Measurements from ENCODE around the gene CDC14A.

CDC14A gene

DNA sequence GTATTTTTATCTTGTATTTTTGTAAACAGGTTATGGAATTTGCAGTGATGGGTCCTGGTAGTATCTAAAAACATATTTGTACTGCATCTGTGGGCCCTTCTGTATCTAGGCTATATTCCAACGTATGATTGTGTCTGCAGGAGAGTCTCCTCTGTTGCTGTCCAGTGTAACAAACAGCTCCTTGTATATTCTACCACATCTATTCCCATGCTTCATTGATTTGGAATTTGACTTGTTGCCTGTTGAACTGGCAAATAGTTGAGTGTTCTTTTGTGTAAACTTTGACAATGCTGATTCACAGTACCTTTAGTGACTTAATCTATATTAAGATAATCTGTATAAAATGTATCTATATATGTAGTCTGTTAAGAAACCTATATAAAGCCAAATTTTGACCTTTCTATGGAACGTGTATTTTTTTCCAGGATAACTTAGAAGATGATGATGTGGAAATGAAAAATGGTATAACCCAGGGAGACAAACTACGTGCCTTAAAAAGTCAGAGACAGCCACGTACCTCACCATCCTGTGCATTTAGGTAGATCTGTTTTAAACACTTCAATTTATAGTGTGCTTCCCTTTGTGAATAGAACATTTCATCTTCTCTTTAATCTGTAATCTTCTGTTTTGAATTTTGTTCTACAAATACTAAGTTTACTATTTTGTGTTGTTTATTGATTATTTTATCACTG is 142.2 kb downstream of the CDC14A start:
- DNase-seq (ENCODE audit: low read depth) = no peak

GRCh38 chr1:100496896-100497295 is 144.6 kb downstream of the CDC14A start:
- no peak for DNase-seq (ENCODE audit: low read depth)

GRCh38 chr1:100497796-100498195 is 145.5 kb downstream of the CDC14A start:
- DNase-seq (ENCODE audit: low read depth) = no peak

DNA sequence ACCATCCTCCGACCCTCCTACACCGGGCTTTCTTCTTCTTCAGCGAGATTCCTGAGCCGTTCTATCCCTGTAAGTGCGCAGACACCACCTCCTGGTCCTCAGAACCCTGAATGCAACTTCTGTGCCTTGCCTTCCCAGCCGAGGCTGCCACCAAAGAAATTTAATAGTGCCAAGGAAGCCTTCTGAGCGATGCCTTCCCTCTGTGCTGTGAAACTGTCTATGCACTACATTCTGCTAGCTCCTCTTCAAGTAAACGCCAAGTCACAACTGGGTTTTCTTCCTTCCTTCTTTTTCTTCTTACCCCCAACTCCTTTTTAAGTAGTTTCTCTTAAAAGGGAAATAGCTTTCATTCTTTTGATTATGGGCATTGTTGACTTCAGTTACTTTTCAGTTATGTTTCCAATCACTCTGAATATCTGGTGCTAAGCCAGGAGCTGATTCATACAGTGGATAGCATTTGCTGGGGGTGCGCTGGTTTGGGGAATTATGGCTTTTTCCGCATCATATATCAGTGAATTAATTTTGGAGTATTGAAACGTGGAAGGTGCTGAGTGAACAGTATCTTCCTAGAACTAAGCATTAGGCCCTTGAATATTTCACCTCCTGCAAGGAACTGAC is 147.0 kb downstream of the CDC14A start:
- DNase-seq (ENCODE audit: low read depth) = no peak

GRCh38 chr1:100502052-100502792 is 149.9 kb downstream of the CDC14A start:
- DNase-seq (ENCODE audit: low read depth) = no peak

DNA sequence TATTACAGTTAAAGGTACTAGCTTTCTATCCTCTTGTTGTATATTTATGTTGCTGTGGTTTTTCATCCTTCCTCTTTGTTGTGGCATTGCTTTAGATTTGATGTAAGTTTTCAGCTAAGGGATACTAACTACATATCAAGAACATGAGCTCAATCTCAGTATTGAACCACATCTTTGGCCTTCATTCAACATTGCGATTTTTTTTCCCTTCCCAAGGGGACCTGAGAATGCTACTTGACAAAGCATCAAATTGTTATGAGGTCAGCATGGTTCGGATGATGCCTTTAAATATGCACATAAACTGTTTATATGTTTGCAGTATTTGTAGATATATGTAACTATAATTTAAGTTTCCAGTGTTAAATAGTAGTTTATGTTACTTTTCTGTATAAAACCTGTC is 153.9 kb downstream of the CDC14A start:
- no peak for DNase-seq (ENCODE audit: low read depth)

GRCh38 chr1:100510451-100510850 is 158.1 kb downstream of the CDC14A start:
- no peak for DNase-seq (ENCODE audit: low read depth)

DNA sequence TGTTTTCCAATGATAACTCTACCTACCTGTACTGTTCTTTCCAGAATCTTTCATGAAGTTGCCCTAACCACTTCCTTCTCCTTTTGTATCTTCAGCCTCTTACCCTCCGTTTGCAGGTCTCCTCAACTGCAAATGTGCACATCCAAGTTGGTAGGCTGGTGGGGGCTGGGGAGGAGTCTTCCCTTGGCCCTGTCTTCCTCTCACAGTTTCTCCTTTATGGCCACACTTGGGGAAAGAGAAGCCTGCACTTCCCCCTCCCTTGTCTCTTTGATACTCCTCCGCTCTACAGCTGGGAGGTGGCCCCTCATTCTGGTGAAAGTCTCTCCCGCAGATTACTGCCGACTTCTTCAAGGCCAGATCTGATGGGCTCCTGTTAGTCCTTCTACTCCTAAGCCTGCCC is 158.8 kb downstream of the CDC14A start:
- no peak for DNase-seq (ENCODE audit: low read depth)

GRCh38 chr1:100511773-100512172 is 159.5 kb downstream of the CDC14A start:
- DNase-seq (ENCODE audit: low read depth) = no peak

GRCh38 chr1:100512803-100513352 is 160.6 kb downstream of the CDC14A start:
- no peak for DNase-seq (ENCODE audit: low read depth)

DNA sequence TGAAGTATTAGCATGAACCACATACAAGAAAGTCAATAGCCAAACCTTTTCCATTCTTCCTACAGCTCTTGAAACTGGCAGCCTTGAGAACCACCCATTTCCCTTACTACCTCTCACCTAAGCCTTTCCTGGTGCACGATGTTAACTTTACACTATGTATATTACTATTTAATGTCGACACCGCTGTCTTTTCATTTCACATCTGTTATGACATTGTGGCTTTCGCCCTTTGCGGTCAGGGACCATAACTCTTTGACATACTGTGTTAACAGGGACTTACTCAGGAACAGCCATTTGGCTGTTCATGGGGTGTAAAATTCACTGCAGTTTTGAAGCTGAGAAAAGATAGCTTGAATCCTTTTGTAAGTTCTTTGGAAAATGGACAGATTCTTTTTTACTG is 164.6 kb downstream of the CDC14A start:
- DNase-seq (ENCODE audit: low read depth) = no peak

DNA sequence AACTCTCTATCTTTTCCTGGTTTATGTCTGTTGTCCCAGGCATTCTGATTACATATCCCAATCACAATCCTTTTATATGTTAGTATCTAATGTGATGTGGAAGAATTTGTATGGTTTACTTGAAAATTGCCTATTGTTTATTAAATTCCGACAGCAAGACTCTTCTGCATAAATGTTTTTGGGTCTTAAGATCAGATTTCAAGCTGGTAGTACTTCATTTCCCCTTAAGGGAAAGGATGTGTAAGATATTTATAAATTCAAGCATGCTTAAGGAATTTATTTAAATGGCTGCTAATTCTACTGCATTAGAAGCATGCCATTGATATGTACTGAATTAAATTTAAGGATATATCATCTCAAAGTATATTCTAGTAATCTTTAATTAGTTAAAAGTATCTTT is 165.2 kb downstream of the CDC14A start:
- DNase-seq (ENCODE audit: low read depth) = no peak

GRCh38 chr1:100518023-100518422 is 165.7 kb downstream of the CDC14A start:
- no peak for DNase-seq (ENCODE audit: low read depth)

DNA sequence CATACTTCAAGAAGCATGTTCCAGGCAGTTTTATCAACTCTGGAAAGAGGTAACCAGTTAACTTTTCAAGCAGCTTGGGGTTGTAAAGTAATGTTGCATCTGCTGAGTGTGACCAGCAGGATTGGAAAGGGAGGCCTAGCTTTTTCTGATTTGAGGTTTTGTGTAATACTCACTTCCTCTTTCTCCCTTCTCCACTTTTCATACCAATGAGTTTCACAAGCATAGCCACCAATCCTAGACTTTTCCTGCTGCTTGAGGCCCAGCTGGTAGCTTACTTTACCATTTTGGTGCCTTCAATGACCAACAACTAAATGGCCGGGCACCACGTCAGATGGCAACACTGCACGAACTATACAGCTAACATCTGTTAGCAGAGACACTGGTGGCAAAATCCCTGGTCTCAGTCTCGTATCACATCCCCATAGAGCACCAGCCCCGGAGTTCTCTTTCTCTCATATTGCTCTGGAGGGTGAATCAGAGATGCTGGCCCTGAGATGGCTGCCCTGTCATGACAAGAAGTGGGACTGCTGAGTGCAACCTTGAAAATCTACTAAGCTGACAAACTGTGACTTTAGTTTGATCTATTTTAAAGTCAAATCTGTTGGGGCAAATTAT is 170.8 kb downstream of the CDC14A start:
- no peak for DNase-seq (ENCODE audit: low read depth)

- DNase-seq (ENCODE audit: low read depth) = no peak
Measured at GRCh38 chr1:100524355-100524754, 172.0 kb downstream of the CDC14A start.

- DNase-seq (ENCODE audit: low read depth) = no peak
Measured at GRCh38 chr1:100526894-100527293, 174.6 kb downstream of the CDC14A start.

DNA sequence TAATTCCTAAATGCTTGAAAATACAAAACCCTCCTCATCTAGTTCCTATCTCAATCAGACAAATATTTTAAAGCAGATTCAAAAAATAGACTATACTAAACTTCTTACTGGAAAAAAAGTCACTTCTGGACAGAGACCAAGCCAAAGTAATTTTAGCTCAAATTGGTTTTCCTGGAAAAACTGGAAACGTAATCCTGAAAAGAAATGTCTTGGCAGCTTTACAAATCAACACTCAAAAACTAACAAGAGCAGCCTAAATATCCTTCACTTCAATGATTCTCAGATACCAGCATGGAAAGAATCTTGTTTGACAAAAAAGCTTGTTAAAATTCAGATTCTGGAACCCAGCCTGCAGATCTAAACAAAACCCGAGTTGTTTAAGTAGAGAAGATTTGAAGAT is 176.6 kb downstream of the CDC14A start:
- DNase-seq (ENCODE audit: low read depth) = no peak

GRCh38 chr1:100530141-100530540 is 177.8 kb downstream of the CDC14A start:
- DNase-seq (ENCODE audit: low read depth) = no peak

- DNase-seq (ENCODE audit: low read depth) = no peak
Measured at GRCh38 chr1:100530880-100531487, 178.7 kb downstream of the CDC14A start.

DNA sequence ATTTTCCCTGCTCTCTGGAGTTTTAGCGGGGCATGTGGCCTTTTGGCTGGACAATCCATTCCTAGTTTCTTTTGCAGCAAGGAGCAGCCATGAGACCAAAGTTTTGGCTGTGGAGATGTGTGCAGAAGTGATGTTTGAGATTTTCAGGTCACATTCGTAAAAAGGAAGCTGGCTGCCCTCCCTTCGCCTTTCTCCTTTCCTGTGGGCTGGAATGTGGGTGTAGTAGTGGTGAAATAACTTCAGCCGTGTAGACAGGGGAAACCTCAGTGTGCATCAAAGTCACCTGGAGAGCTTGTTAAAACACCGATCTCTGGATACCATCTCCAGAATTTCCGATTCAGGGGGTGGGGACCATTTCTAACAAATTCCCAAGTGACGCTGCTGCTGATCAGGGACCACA is 180.3 kb downstream of the CDC14A start:
- no peak for DNase-seq (ENCODE audit: low read depth)

DNA sequence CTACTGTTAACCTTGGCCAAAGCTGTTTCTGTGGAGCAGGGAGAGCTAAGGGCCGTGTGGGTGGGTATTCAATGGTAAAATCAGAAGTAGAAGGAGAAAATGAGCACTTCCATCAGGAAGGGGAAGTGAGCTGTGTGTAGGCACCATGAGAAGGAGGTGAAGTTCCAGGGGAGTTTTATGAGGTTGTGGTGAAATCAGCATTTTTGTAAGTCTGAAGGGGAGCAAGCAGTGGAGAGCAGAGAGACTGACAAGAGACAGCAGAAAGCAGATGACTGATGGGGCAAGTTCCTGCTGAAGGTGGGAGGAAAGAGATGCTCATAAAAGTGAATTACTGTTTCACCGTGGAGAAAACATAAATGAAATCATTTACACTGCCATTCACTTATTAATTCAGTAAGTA is 183.0 kb downstream of the CDC14A start:
- DNase-seq (ENCODE audit: low read depth) = no peak

- no peak for DNase-seq (ENCODE audit: low read depth)
Measured at GRCh38 chr1:100536031-100536430, 183.7 kb downstream of the CDC14A start.
